H1 (cell line): ENCODE measurements around the gene COPS9. TPM values are rescaled to one million over a fixed set of nuclear protein-coding genes. Genes with fewer than 3 reads are reported as not detected.

ENCODE experiments used
- ASH2L ChIP-seq: fragments of 200-600, 300-600 bp; sonication (generic); IDR thresholded peaks from one replicate; pipeline ENCODE4 v1.7.1; 2017; ENCODE audit warnings: low read length
- BACH1 ChIP-seq: IDR thresholded peaks from 2 replicates; pipeline ENCODE4 v1.6.1; 2012; ENCODE audit warnings: low read length, improper control_type of control experiment
- CHD1 ChIP-seq: IDR thresholded peaks from 2 replicates; pipeline ENCODE4 v1.6.1; 2012; ENCODE audit warnings: low read depth, low read length, improper control_type of control experiment
- CTBP2 ChIP-seq: IDR thresholded peaks from 2 replicates; pipeline ENCODE4 v1.7.0; 2011; ENCODE audit warnings: borderline replicate concordance, mild to moderate bottlenecking, moderate library complexity, mixed read lengths, low read length; ENCODE audit not compliant: insufficient read depth, insufficient read length
- GABPA ChIP-seq: IDR thresholded peaks from 2 replicates; pipeline ENCODE4 v1.6.1; 2011; ENCODE audit warnings: mild to moderate bottlenecking, low read length, moderate library complexity, borderline replicate concordance; ENCODE audit not compliant: insufficient read depth
- KDM1A ChIP-seq: fragments of 200-600, 300-600 bp; sonication (generic); IDR thresholded peaks from 2 replicates; pipeline ENCODE4 v1.7.1; 2016; ENCODE audit warnings: mild to moderate bottlenecking, low read length, borderline replicate concordance
- NRF1 ChIP-seq: IDR thresholded peaks from 2 replicates; pipeline ENCODE4 v1.6.1; 2011; ENCODE audit warnings: mild to moderate bottlenecking, low read depth, low read length, improper control_type of control experiment
- TAF7 ChIP-seq: optimal IDR thresholded peaks from 2 replicates; pipeline ENCODE3; 2011; ENCODE audit warnings: low read depth, mild to moderate bottlenecking, inconsistent platforms, low read length, moderate library complexity, borderline replicate concordance
- TCF12 ChIP-seq: IDR thresholded peaks from 2 replicates; pipeline ENCODE4 v1.6.1; 2011; ENCODE audit warnings: low read depth, mild to moderate bottlenecking, low read length
- polyA plus RNA-seq, 7 experiments: library from polyadenylated mRNA; depleted of rRNA in 3 of 7; stranded (reverse) in 5 of 7; unstranded in 2 of 7; fragments of >200 nt in 5 of 7; fragments of 200-250 nt in 2 of 7; gene quantifications; 1 replicate in 5 of 7; 2 replicates in 1 of 7; 4 replicates in 1 of 7; pipeline versions ENCODE4 v1.2.1 to v1.2.3, GENCODE V29; 2011 to 2013; ENCODE audit warnings: missing spikeins in 2 of 7, mixed read lengths in 2 of 7
- total RNA-seq: library from RNA; stranded (reverse); fragmentation: NEBNext Ultra II Directional; extraction: Animal tissue kit (Norgen Biotek cat#: 25700); gene quantifications from 2 replicates; pipeline ENCODE4 v1.2.1, GENCODE V29; 2021

Gene COPS9
- total and polyA plus RNA-seq, 2 of the 8 experiments (the other 6 are each of a cell fraction or from before 2014, with no cell fraction given) = 154 to 234 TPM

GRCh38 chr2:240106765-240107476, 29.2 kb downstream of the COPS9 start (continued):
- TF ChIP-seq TCF12 (no peak), CHD1 (no peak), CTBP2 (no peak), GABPA (no peak), NRF1 (no peak), TAF7 (no peak), KDM1A (no peak), BACH1 (no peak), ASH2L (no peak)
- TF ChIP-seq, all 59 proteins: peak for 0
